Measurements from ENCODE around the gene IFITM2. TPM values are rescaled to one million over a fixed set of nuclear protein-coding genes. Genes with fewer than 3 reads are reported as not detected.

Gene IFITM2
- total RNA-seq, 1 experiment from 2014 or later, result 421 TPM

GRCh38 chr11:293852-294661, 13.6 kb upstream of the IFITM2 start:
- no peak overlapping the region for H4K5ac ChIP-seq (ENCODE audit: insufficient read length, low read depth, low read length)
- H3K4me1 ChIP-seq (ENCODE audit: insufficient read depth, low read length), result no peaks in the 10 kb centered on the region
- H3K23me2 ChIP-seq (ENCODE audit: insufficient read length, low read depth, low read length, poor library complexity, severe bottlenecking), result peaks cover 5% of the 10 kb centered on the region
- DNase-seq, result no peak
- H3K14ac ChIP-seq (ENCODE audit: insufficient read depth, low read length), result no peak overlapping the region
- no peak overlapping the region for H3K27ac ChIP-seq (ENCODE audit: insufficient read length, low read depth, low read length)
- no CpG with 5 or more reads among the region's 27 CpGs for WGBS (ENCODE audit: extremely low coverage, insufficient read length, low lambda C conversion rate)
- H2BK12ac ChIP-seq (ENCODE audit: insufficient read length, low read depth, low read length), result no peak overlapping the region
- no peak overlapping the region for H3K4me2 ChIP-seq (ENCODE audit: insufficient read depth, insufficient read length, low read length)
- H3K9me3 ChIP-seq (ENCODE audit: control insufficient read depth, low read depth, low read length), result no peaks in the 10 kb centered on the region
- no peak overlapping the region for H2AFZ ChIP-seq (ENCODE audit: low read length)
- H3K18ac ChIP-seq (ENCODE audit: insufficient read length, low read depth, low read length), result no peak overlapping the region
- no peaks in the 10 kb centered on the region for H3K79me2 ChIP-seq (ENCODE audit: insufficient read depth, low read length)
- H3K9me3 Mint-ChIP-seq, result no peaks in the 10 kb centered on the region
- no peaks in the 10 kb centered on the region for H3K27me3 Mint-ChIP-seq (ENCODE audit: low read depth)
- H4K91ac ChIP-seq (ENCODE audit: insufficient read length, low read depth, low read length), result no peak overlapping the region
- H3K36me3 Mint-ChIP-seq (ENCODE audit: insufficient read depth in 1 of 3, low read depth in 3 of 3), result peaks cover 19 to 40% (median 23%) of the 10 kb centered on the region in 3 experiments
- H4K8ac ChIP-seq (replicated peaks; ENCODE audit: insufficient read length, low read depth, low read length), result no peak overlapping the region
- no peak overlapping the region for H3K27ac Mint-ChIP-seq
- H3K4me1 Mint-ChIP-seq, result peaks cover 21 to 30% of the 10 kb centered on the region in 2 experiments
- H3K23ac ChIP-seq (ENCODE audit: insufficient read length, low read depth, low read length), result no peak overlapping the region
- no peak overlapping the region for H3T11ph ChIP-seq (ENCODE audit: low read length)
- no peak overlapping the region for H3K4ac ChIP-seq (ENCODE audit: low read depth, low read length)
- H2BK5ac ChIP-seq (ENCODE audit: insufficient read length, low read length), result no peak overlapping the region
- TF ChIP-seq CTCF (conservative IDR thresholded peaks at IDR 0.05), result no peak
- no peak overlapping the region for H2AK5ac ChIP-seq (ENCODE audit: insufficient read length, low read length)
- no peak overlapping the region for H2BK15ac ChIP-seq (ENCODE audit: low read depth, low read length)
- H3K27me3 ChIP-seq (ENCODE audit: insufficient read depth, low read length), result no peaks in the 10 kb centered on the region
- H4K20me1 ChIP-seq (ENCODE audit: control insufficient read depth, insufficient read depth, insufficient read length), result no peaks in the 10 kb centered on the region
- H3K9ac ChIP-seq (ENCODE audit: extremely low read depth, insufficient read length, low read length), result no peak overlapping the region
- no peaks in the 10 kb centered on the region for H3K79me1 ChIP-seq (ENCODE audit: insufficient read depth, low read depth, low read length, poor library complexity, severe bottlenecking)
- H2BK120ac ChIP-seq (ENCODE audit: low read depth, low read length, poor library complexity, severe bottlenecking), result no peak overlapping the region
- no peak overlapping the region for H3K4me3 Mint-ChIP-seq
- no peak overlapping the region for H2BK20ac ChIP-seq (ENCODE audit: low read depth, low read length, poor library complexity, severe bottlenecking)
- H3K56ac ChIP-seq (ENCODE audit: insufficient read length, low read depth, low read length), result no peak overlapping the region
